Heart left ventricle (tissue), 16 donors: ENCODE data around the gene IQCH. TPM values are rescaled to one million over a fixed set of nuclear protein-coding genes. Genes with fewer than 3 reads are reported as not detected.
A peak's percentile ranks its signal among the peaks of the same experiment; 100 is the strongest.

Experiments
- ATAC-seq, 4 donors: fragments of 200-7000 bp; cut with Tn5 transposase; one replicate each; pipeline ENCODE4 v1.9.1; 2020 to 2022; ENCODE audit warnings: moderate library complexity in 4 of 4, mild to moderate bottlenecking in 3 of 4, moderate number of reproducible peaks in 1 of 4
- DNase-seq, 5 donors: peaks; one replicate each; pipeline ENCODE4 v3.0.0-alpha.2; 2020
- H3K27ac ChIP-seq, 12 donors: fragments of 200-600 bp; sonication (generic) in 4 of 12; one replicate each; pipeline versions ENCODE4 v1.5.0 to v1.8.0; 2016 to 2022; ENCODE audit warnings: mild to moderate bottlenecking in 2 of 12
- H3K27me3 ChIP-seq, 9 donors: fragments of 200-600 bp; sonication (generic) in 2 of 9; one replicate each; pipeline versions ENCODE4 v1.5.1 to v1.8.0; 2016 to 2022; ENCODE audit warnings: mild to moderate bottlenecking in 3 of 9
- H3K36me3 ChIP-seq, 9 donors: fragments of 200-600 bp; sonication (generic) in 2 of 9; one replicate each; pipeline versions ENCODE4 v1.5.0 to v1.8.0; 2018 to 2022; ENCODE audit warnings: mild to moderate bottlenecking in 2 of 9
- H3K4me1 ChIP-seq, 12 donors: fragments of 200-600 bp; sonication (generic) in 4 of 12; one replicate each; pipeline versions ENCODE4 v1.5.0 to v1.8.0; 2016 to 2022; ENCODE audit warnings: mild to moderate bottlenecking in 3 of 12
- H3K4me3 ChIP-seq, 12 donors: fragments of 200-600 bp; sonication (generic) in 4 of 12; one replicate each; pipeline versions ENCODE4 v1.5.0 to v1.8.0; 2017 to 2022; ENCODE audit warnings: mild to moderate bottlenecking in 9 of 12, moderate library complexity in 4 of 12
- H3K9me3 ChIP-seq, 12 donors: fragments of 200-600 bp; sonication (generic) in 4 of 12; one replicate each; pipeline versions ENCODE4 v1.5.0 to v1.8.0; 2016 to 2022; ENCODE audit warnings: mild to moderate bottlenecking in 1 of 12
- CTCF ChIP-seq, 12 donors: fragments of 200-600 bp; sonication (generic) in 4 of 12; IDR thresholded peaks; one replicate each; pipeline versions ENCODE4 v1.5.0 to v1.8.0; 2018 to 2022; ENCODE audit warnings: antibody characterized with exemption in 12 of 12, mild to moderate bottlenecking in 5 of 12
- POLR2A ChIP-seq, 2 donors: fragments of 450-650 bp; IDR thresholded peaks; one replicate each; pipeline ENCODE4 v1.6.1; 2017; ENCODE audit warnings: antibody characterized with exemption in 2 of 2, mild to moderate bottlenecking in 2 of 2, moderate library complexity in 2 of 2
- WGBS, 4 donors: extraction: QIAGEN DNeasy Blood & Tissue Kit in 2 of 4; methylation state at CpG; one replicate each; pipeline versions ENCODE4 v1.1.5 to v1.1.7; 2013 to 2018; 5-methylcytosine and 5-hydroxymethylcytosine counted together
- intact Hi-C, 10 donors: fragments of 100-400 bp; cut with DNase I; formaldehyde crosslinking; loops; one replicate each; pipeline versions ENCODE4 v1.11.1 to v1.14.2; 2022
- polyA plus RNA-seq, 2 donors: library from polyadenylated mRNA; stranded (reverse); fragments of 200-250 nt; gene quantifications; one replicate each; pipeline ENCODE4 v1.2.3, GENCODE V29; 2013
- total RNA-seq, 9 donors: library from RNA; depleted of rRNA in 2 of 9; stranded (reverse); fragments of >200 nt in 2 of 9; fragmentation: NEBNext Ultra II Directional in 3 of 9; extraction: Animal tissue kit (Norgen Biotek cat#: 25700) in 3 of 9; gene quantifications; one replicate each; pipeline versions ENCODE4 v1.1.0 to v1.2.4, GENCODE V29; 2016 to 2023
- donor health status: ischemic (EF 13 %, LVEDD 7.1; RV severe dilation, severe dysfunction).
- donor health status: healthy with polysubstance abuse.
- donor health status: DM: no; HTN: yes; CAD: no.
- donor health status: DM: no; HTN: no; CAD: no.
- donor health status: ischemic (EF 25% LVEDD 6.9; RV normal size, moderate dysfunction).
- donor health status: ischemic (EF 25% LVEDD 5.7; RV mildly dilated, moderate dysfunction).
- donor health status: healthy.
- donor health status: DM: yes; HTN: yes; CAD: no.
- donor health status: ischemic (EF 35%, LVEDD 5.7; RV mildly dilated, moderate dysfunction).
- donor health status: nonischemic (EF 11% LVEDD 7.7; RV severe dilation, severe dysfunction).
- donor health status: DM: yes; HTN: yes; CAD: no.
- donor health status: PGD.
- donor health status: ischemic (EF 29% LVEDD 5.4; RV normal size, mild dysfunction).
- donor health status: nonischemic (EF 23%, LVEDD 6.1; RV moderate dilation, normal function).

The IQCH gene
- total and polyA plus RNA-seq, 11 donors = 0.11 to 3.3 (median 1.4) TPM

- ATAC-seq = no peak
- H3K27me3 ChIP-seq = no peaks in the 10 kb centered on the region
- no peak overlapping the region for H3K27ac ChIP-seq
- no peak overlapping the region for H3K4me3 ChIP-seq
- H3K36me3 ChIP-seq = peaks cover 0 to 71% (median 29%) of the 10 kb centered on the region in 9 donors
- no peak for TF ChIP-seq POLR2A (IDR thresholded peaks at IDR 0.05)
- TF ChIP-seq CTCF (IDR thresholded peaks at IDR 0.05) = no peak
- no peak for DNase-seq
- peaks cover 0 to 8% (median 4%) of the 10 kb centered on the region in 12 donors for H3K4me1 ChIP-seq
- intact Hi-C loops = loop anchor here in 1 of 10 donors (10.0 kb wide), 1 partner anchor 319 kb away; no protein-coding TSS in a partner anchor
- no peaks in the 10 kb centered on the region for H3K9me3 ChIP-seq
- WGBS, 4 donors = 94 to 100% (median 98%) methylated on average over 2 of the region's 2 CpGs
These were observed 261.0 kb downstream of the IQCH start for GRCh38 chr15:67515557-67515956.

GRCh38 chr15:67520321-67521028 is 265.9 kb downstream of the IQCH start:
- peaks cover 0 to 37% (median 25%) of the 10 kb centered on the region in 12 donors for H3K4me1 ChIP-seq
- intact Hi-C loops = loop anchor here in 6 of 10 donors (1.0 to 10.0 kb wide), 5 partner anchors 22 to 318 kb away; partner anchors contain the start of gene MAP2K5 (in 2 of the 6)
- ATAC-seq (no peak), DNase-seq (no peak)
- H3K4me3 ChIP-seq = peak overlapping the region; percentile 54 to 95 (median 74)
- 20 to 29% (median 27%) methylated on average over 23 to 24 of the region's 24 CpGs for WGBS, 4 donors
- H3K27me3 ChIP-seq = no peaks in the 10 kb centered on the region
- TF ChIP-seq CTCF (IDR thresholded peaks at IDR 0.05) = no peak
- TF ChIP-seq POLR2A (IDR thresholded peaks at IDR 0.05) = no peak
- no peaks in the 10 kb centered on the region for H3K9me3 ChIP-seq
- peaks cover 0 to 22% (median 5%) of the 10 kb centered on the region in 9 donors for H3K36me3 ChIP-seq
- H3K27ac ChIP-seq = peak overlapping the region; percentile 92 to 99 (median 97)

- Histone ChIP-seq H3K27ac (peak within 1 kb of the TSS; percentile 92 to 99 (median 97)), H3K4me1 (peaks cover 0 to 37% (median 25%) of the 10 kb centered on the region in 12 donors), H3K27me3 (no peaks in the 10 kb centered on the region), H3K36me3 (peaks cover 0 to 17% (median 4%) of the 10 kb centered on the region in 9 donors), H3K4me3 (peak within 1 kb of the TSS; percentile 54 to 95 (median 74)), H3K9me3 (no peaks in the 10 kb centered on the region)
- 0 to 1% (median 0%) methylated on average over 36 to 94 of the region's 94 CpGs for WGBS, 4 donors
- TF ChIP-seq POLR2A (IDR thresholded peaks at IDR 0.05) (peak in 1 of 2 donors; percentile 77), CTCF (IDR thresholded peaks at IDR 0.05) (peak in 3 of 12 donors; percentile 10 to 26 (median 11))
- DNase-seq = peak; percentile 87 to 92 (median 89)
- intact Hi-C loops = loop anchor here in 6 of 10 donors (1.0 to 10.0 kb wide), 5 partner anchors 21 to 318 kb away; partner anchors contain the start of gene MAP2K5 (in 2 of the 6)
- ATAC-seq = peak; percentile 76 to 95 (median 90)
These were observed 266.6 kb downstream of the IQCH start, which contains the start of gene C15orf61 for GRCh38 chr15:67521029-67521782. Gene C15orf61 (plus strand): TSS chr15:67521131. CDS start chr15:67521249, 118 bp downstream.
